Bronchus fibroblast of lung (primary cell): Measurements from ENCODE around the gene OLFM3. TPM values are rescaled to one million over a fixed set of nuclear protein-coding genes. Genes with fewer than 3 reads are reported as not detected.

Experiments used
- total RNA-seq: library from RNA; depleted of rRNA; stranded (reverse); fragments of >200 nt; gene quantifications from 2 replicates; pipeline ENCODE4 v1.2.3, GENCODE V29; 2015

Gene OLFM3
- not detected in 2 replicates for total RNA-seq

GRCh38 chr1:101996825-101997465 lies at the start of gene OLFM3:
Gene OLFM3, minus strand, starts transcription at chr1:101996926.

